ENCODE measurements around the gene ACER2. TPM values are rescaled to one million over a fixed set of nuclear protein-coding genes. Genes with fewer than 3 reads are reported as not detected.
"Not testable (repeated sequence)": the region's sequence is repeated elsewhere in the genome, so short reads cannot be mapped to it uniquely, and the experiment has no call there.

The ACER2 gene
- total RNA-seq, 1 donor from 2014 or later = 7.4 TPM

- H3K4me3 ChIP-seq (ENCODE audit: insufficient read depth, low read depth, low read length) = no peak overlapping the region
- H3K4me2 ChIP-seq (ENCODE audit: low read length) = no peak overlapping the region
- H3K36me3 Mint-ChIP-seq (ENCODE audit: low read depth, unreplicated experiment) = peaks cover 4% of the 10 kb centered on the region
- H3K4me1 ChIP-seq (ENCODE audit: insufficient read depth, low read length) = no peaks in the 10 kb centered on the region
- no peaks in the 10 kb centered on the region for H3K27me3 ChIP-seq (ENCODE audit: insufficient read depth, low read length)
- peaks cover 2% of the 10 kb centered on the region for H3K27me3 Mint-ChIP-seq (ENCODE audit: low read depth, unreplicated experiment)
- H2AFZ ChIP-seq (ENCODE audit: low read depth, low read length) = no peak overlapping the region
- TF ChIP-seq EZH2 (IDR thresholded peaks at IDR 0.05; ENCODE audit: insufficient read depth, low read length) (no peak), CTCF (IDR thresholded peaks at IDR 0.05; ENCODE audit: insufficient read depth, low read depth, low read length) (no peak)
- no peak overlapping the region for H3K27ac Mint-ChIP-seq (ENCODE audit: unreplicated experiment)
- H3K27ac ChIP-seq (ENCODE audit: low read depth, low read length) = no peak overlapping the region
- FAIRE-seq (no peak), DNase-seq (ENCODE audit: low read depth) (no peak)
- no peaks in the 10 kb centered on the region for H3K4me1 Mint-ChIP-seq (ENCODE audit: low read depth, unreplicated experiment)
- H3K4me3 Mint-ChIP-seq (ENCODE audit: unreplicated experiment) = no peak overlapping the region
- H3K9me3 ChIP-seq (ENCODE audit: insufficient read depth, low read depth, low read length) = no peaks in the 10 kb centered on the region
- no peak overlapping the region for H3K9ac ChIP-seq (ENCODE audit: low read length)
- no peaks in the 10 kb centered on the region for H3K36me3 ChIP-seq (ENCODE audit: insufficient read depth, low read length)
- H4K20me1 ChIP-seq (ENCODE audit: insufficient read depth, low read length) = no peaks in the 10 kb centered on the region
- H3K9me3 Mint-ChIP-seq (ENCODE audit: unreplicated experiment) = peaks cover 16% of the 10 kb centered on the region
- no peaks in the 10 kb centered on the region for H3K79me2 ChIP-seq (ENCODE audit: insufficient read depth, low read length)
Measured at GRCh38 chr9:19397845-19398244, 11.0 kb upstream of the ACER2 start.

DNA sequence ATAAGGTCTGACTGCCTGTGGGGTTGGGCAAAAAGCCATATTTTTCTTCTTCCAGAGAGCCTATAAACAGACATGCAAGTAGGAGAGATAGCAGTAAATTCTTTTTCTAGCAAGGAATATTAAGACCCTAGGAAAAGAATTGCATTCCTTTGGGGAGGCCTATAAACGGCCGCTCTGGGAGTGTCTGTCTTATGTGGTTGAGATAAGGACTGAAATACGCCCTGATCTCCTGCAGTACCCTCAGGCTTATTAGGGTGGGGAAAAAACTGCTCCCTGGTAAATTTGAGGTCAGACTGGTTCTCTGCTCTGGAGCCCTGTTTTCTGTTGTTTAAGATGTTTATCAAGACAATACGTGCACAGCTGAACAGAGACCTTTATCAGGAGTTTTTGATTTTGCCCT, 5.6 kb upstream of the ACER2 start:
- not testable (repeated sequence) for H3K27ac ChIP-seq (ENCODE audit: low read depth, low read length); H3K4me1 ChIP-seq (ENCODE audit: insufficient read depth, low read length); H4K20me1 ChIP-seq (ENCODE audit: insufficient read depth, low read length); H3K4me3 Mint-ChIP-seq (ENCODE audit: unreplicated experiment); H3K9ac ChIP-seq (ENCODE audit: low read length); FAIRE-seq; H3K36me3 ChIP-seq (ENCODE audit: insufficient read depth, low read length); H3K36me3 Mint-ChIP-seq (ENCODE audit: low read depth, unreplicated experiment); H3K27ac Mint-ChIP-seq (ENCODE audit: unreplicated experiment); H3K4me2 ChIP-seq (ENCODE audit: low read length); H3K9me3 ChIP-seq (ENCODE audit: insufficient read depth, low read depth, low read length); H3K4me1 Mint-ChIP-seq (ENCODE audit: low read depth, unreplicated experiment); H2AFZ ChIP-seq (ENCODE audit: low read depth, low read length); DNase-seq (ENCODE audit: low read depth); H3K27me3 Mint-ChIP-seq (ENCODE audit: low read depth, unreplicated experiment); H3K79me2 ChIP-seq (ENCODE audit: insufficient read depth, low read length); H3K27me3 ChIP-seq (ENCODE audit: insufficient read depth, low read length); H3K4me3 ChIP-seq (ENCODE audit: insufficient read depth, low read depth, low read length)
- H3K9me3 Mint-ChIP-seq (ENCODE audit: unreplicated experiment) = peaks cover 22% of the 10 kb centered on the region

- H3K9ac ChIP-seq (ENCODE audit: low read length) = no peak overlapping the region
Measured at GRCh38 chr9:19404283-19405075, 4.3 kb upstream of the ACER2 start.

More at GRCh38 chr9:19404283-19405075, 4.3 kb upstream of the ACER2 start:
- TF ChIP-seq EZH2 (IDR thresholded peaks at IDR 0.05; ENCODE audit: insufficient read depth, low read length) (no peak), CTCF (IDR thresholded peaks at IDR 0.05; ENCODE audit: insufficient read depth, low read depth, low read length) (no peak)
- no peaks in the 10 kb centered on the region for H4K20me1 ChIP-seq (ENCODE audit: insufficient read depth, low read length)
- H3K9me3 ChIP-seq (ENCODE audit: insufficient read depth, low read depth, low read length) = no peaks in the 10 kb centered on the region
- peaks cover 9% of the 10 kb centered on the region for H3K36me3 Mint-ChIP-seq (ENCODE audit: low read depth, unreplicated experiment)
- H3K27me3 ChIP-seq (ENCODE audit: insufficient read depth, low read length) = no peaks in the 10 kb centered on the region
- peaks cover 22% of the 10 kb centered on the region for H3K9me3 Mint-ChIP-seq (ENCODE audit: unreplicated experiment)
- no peak overlapping the region for H3K4me2 ChIP-seq (ENCODE audit: low read length)
- no peak for FAIRE-seq
- no peaks in the 10 kb centered on the region for H3K36me3 ChIP-seq (ENCODE audit: insufficient read depth, low read length)
- H3K79me2 ChIP-seq (ENCODE audit: insufficient read depth, low read length) = no peaks in the 10 kb centered on the region
- H3K27me3 Mint-ChIP-seq (ENCODE audit: low read depth, unreplicated experiment) = peaks cover 4% of the 10 kb centered on the region
- no peak overlapping the region for H3K4me3 ChIP-seq (ENCODE audit: insufficient read depth, low read depth, low read length)
- no peak for DNase-seq (ENCODE audit: low read depth)
- no peak overlapping the region for H3K27ac Mint-ChIP-seq (ENCODE audit: unreplicated experiment)
- H2AFZ ChIP-seq (ENCODE audit: low read depth, low read length) = no peak overlapping the region
- H3K4me1 Mint-ChIP-seq (ENCODE audit: low read depth, unreplicated experiment) = peaks cover under 1% of the 10 kb centered on the region
- H3K27ac ChIP-seq (ENCODE audit: low read depth, low read length) = no peak overlapping the region
- no peak overlapping the region for H3K4me3 Mint-ChIP-seq (ENCODE audit: unreplicated experiment)
- H3K4me1 ChIP-seq (ENCODE audit: insufficient read depth, low read length) = peaks cover 2% of the 10 kb centered on the region

All from astrocyte (in vitro differentiated cells and primary cell).